K562 (cell line): ENCODE results near the gene POLR3GL. TPM values are rescaled to one million over a fixed set of nuclear protein-coding genes. Genes with fewer than 3 reads are reported as not detected.

ENCODE experiments used
- ARHGAP35 ChIP-seq: fragments of 450-650 bp; IDR thresholded peaks from 2 replicates; pipeline ENCODE4 v1.6.1; 2018; ENCODE audit not compliant: partially characterized antibody
- CCNT2 ChIP-seq: IDR thresholded peaks from 2 replicates; pipeline ENCODE4 v1.6.1; 2011; ENCODE audit warnings: borderline replicate concordance, low read depth, mild to moderate bottlenecking, moderate library complexity, mixed read lengths, low read length; ENCODE audit not compliant: insufficient read length; ENCODE audit errors: extremely low read depth
- DEAF1 ChIP-seq: fragments of 450-650 bp; formaldehyde crosslinking; IDR thresholded peaks from 2 replicates; pipeline ENCODE4 v1.4.0; 2020; ENCODE audit warnings: mild to moderate bottlenecking, moderate library complexity
- ETV5 ChIP-seq: sonication (generic); formaldehyde crosslinking; IDR thresholded peaks from 2 replicates; pipeline ENCODE4 v1.4.0; 2020; ENCODE audit warnings: low read depth, mild to moderate bottlenecking, missing genetic modification reagents
- GATAD2B ChIP-seq: fragments of 450-650 bp; IDR thresholded peaks from 2 replicates; pipeline ENCODE4 v1.6.1; 2017; ENCODE audit warnings: mild to moderate bottlenecking, borderline replicate concordance
- HOXB6 ChIP-seq: fragments of 250-450 bp; sonication (Bioruptor Pico); IDR thresholded peaks from 2 replicates; pipeline ENCODE4 v1.5.1; 2022; ENCODE audit warnings: mild to moderate bottlenecking, borderline replicate concordance
- MEF2A ChIP-seq: IDR thresholded peaks from 2 replicates; pipeline ENCODE4 v1.6.1; 2011; ENCODE audit warnings: low read depth, mild to moderate bottlenecking, low read length, moderate library complexity; ENCODE audit not compliant: control insufficient read depth
- MXD1 ChIP-seq: fragments of 250-450 bp; sonication (Bioruptor Pico); IDR thresholded peaks from 2 replicates; pipeline ENCODE4 v1.8.0; 2021; ENCODE audit warnings: borderline replicate concordance, mild to moderate bottlenecking, moderate library complexity; ENCODE audit not compliant: poor library complexity, severe bottlenecking
- NBN ChIP-seq: fragments of 450-650 bp; IDR thresholded peaks from 2 replicates; pipeline ENCODE4 v1.6.1; 2016; ENCODE audit warnings: low read depth, mild to moderate bottlenecking
- NCOA2 ChIP-seq, 2 experiments: fragments of 450-650 bp; IDR thresholded peaks; 2 replicates each; pipeline ENCODE4 v1.6.1; 2018; ENCODE audit warnings: mild to moderate bottlenecking in 2 of 2, moderate library complexity in 1 of 2; ENCODE audit not compliant: partially characterized antibody in 2 of 2
- NONO ChIP-seq, 2 experiments: fragments of 200-400 bp in 1 of 2; fragments of 450-650 bp in 1 of 2; formaldehyde crosslinking in 1 of 2; IDR thresholded peaks; 2 replicates each; pipeline ENCODE4 v1.6.1; 2017; ENCODE audit warnings: low read depth in 2 of 2, mild to moderate bottlenecking in 2 of 2, moderate library complexity in 2 of 2, low read length in 1 of 2
- NR2C2 ChIP-seq, 2 experiments: fragments of 200-800 bp in 1 of 2; sonication (Bioruptor generic) in 1 of 2; sonication (generic) in 1 of 2; formaldehyde crosslinking in 1 of 2; IDR thresholded peaks; 2 replicates each; pipeline versions ENCODE4 v1.6.1 to v1.8.0; 2016 to 2022; ENCODE audit warnings: mild to moderate bottlenecking in 1 of 2, missing compliant biosample characterization in 1 of 2, missing genetic modification characterization in 1 of 2, missing genetic modification reagents in 1 of 2
- PTTG1 ChIP-seq: fragments of 450-650 bp; IDR thresholded peaks from 2 replicates; pipeline ENCODE4 v1.6.1; 2016; ENCODE audit warnings: low read depth, mild to moderate bottlenecking, missing genetic modification characterization, missing compliant biosample characterization
- RBFOX2 ChIP-seq: fragments of 200-400 bp; formaldehyde crosslinking; IDR thresholded peaks from 2 replicates; pipeline ENCODE4 v1.6.1; 2017; ENCODE audit warnings: low read depth, mild to moderate bottlenecking, low read length, moderate library complexity
- RBM17 ChIP-seq: fragments of 200-400 bp; formaldehyde crosslinking; IDR thresholded peaks from 2 replicates; pipeline ENCODE4 v1.6.1; 2017; ENCODE audit warnings: low read depth, mild to moderate bottlenecking, low read length, borderline replicate concordance
- SMAD3 ChIP-seq: fragments of 450-650 bp; formaldehyde crosslinking; conservative IDR thresholded peaks from 2 replicates; pipeline ENCODE4 v1.4.0; 2020; ENCODE audit warnings: mild to moderate bottlenecking
- TAL1 ChIP-seq: fragments of 450-650 bp; IDR thresholded peaks from 2 replicates; pipeline ENCODE4 v1.6.1; 2016; ENCODE audit warnings: mild to moderate bottlenecking
- ZEB2 ChIP-seq: fragments of 450-650 bp; IDR thresholded peaks from 2 replicates; pipeline ENCODE4 v1.6.1; 2016
- ZNF239 ChIP-seq: fragments of 250-450 bp; sonication (Bioruptor Pico); IDR thresholded peaks from 2 replicates; pipeline ENCODE4 v1.4.0; 2020; ENCODE audit warnings: mild to moderate bottlenecking
- ZNF324 ChIP-seq: fragments of 250-450 bp; sonication (Bioruptor Pico); IDR thresholded peaks from 2 replicates; pipeline ENCODE4 v1.4.0; 2020; ENCODE audit warnings: mild to moderate bottlenecking
- ZNF785 ChIP-seq: fragments of 250-450 bp; sonication (Bioruptor Pico); IDR thresholded peaks from 2 replicates; pipeline ENCODE4 v1.4.0; 2020; ENCODE audit warnings: mild to moderate bottlenecking
- polyA plus RNA-seq, 8 experiments: library from polyadenylated mRNA; depleted of rRNA in 4 of 8; stranded (reverse) in 5 of 8; unstranded in 3 of 8; fragments of >200 nt; fragmentation: Nextera tagmentation in 2 of 8; fragmentation: Illumina TruSeq in 1 of 8; extraction: Ambion mirVana in 2 of 8; extraction: Trizol in 1 of 8; gene quantifications; 2 replicates each; pipeline versions ENCODE4 v1.2.1 to v1.2.3, GENCODE V29; 2011 to 2014; ENCODE audit warnings: inconsistent platforms in 1 of 8, missing spikeins in 1 of 8
- total RNA-seq, 7 experiments: library from RNA; depleted of rRNA in 6 of 7; stranded (reverse); fragments of >200 nt in 6 of 7; fragmentation: Illumina TruSeq in 2 of 7; extraction: Trizol in 2 of 7; gene quantifications; 2 replicates each; pipeline versions ENCODE4 v1.2.1 to v1.2.3, GENCODE V29; 2011 to 2021; ENCODE audit warnings: low replicate concordance in 1 of 7
- TF ChIP-seq, protein P1 (sequence below): fragments of 250-450 bp; sonication (Bioruptor Pico); IDR thresholded peaks from 2 replicates; pipeline ENCODE4 v1.4.0; 2020
- TF ChIP-seq, protein P2 (sequence below), 2 experiments: fragments of 450-650 bp; IDR thresholded peaks; 2 replicates each; pipeline ENCODE4 v1.6.1; 2016

POLR3GL gene
- total and polyA plus RNA-seq, 9 of the 15 experiments (the other 6 are each of a cell fraction or from before 2014, with no cell fraction given), result 14.6 to 48.4 (median 38.2) TPM

DNA sequence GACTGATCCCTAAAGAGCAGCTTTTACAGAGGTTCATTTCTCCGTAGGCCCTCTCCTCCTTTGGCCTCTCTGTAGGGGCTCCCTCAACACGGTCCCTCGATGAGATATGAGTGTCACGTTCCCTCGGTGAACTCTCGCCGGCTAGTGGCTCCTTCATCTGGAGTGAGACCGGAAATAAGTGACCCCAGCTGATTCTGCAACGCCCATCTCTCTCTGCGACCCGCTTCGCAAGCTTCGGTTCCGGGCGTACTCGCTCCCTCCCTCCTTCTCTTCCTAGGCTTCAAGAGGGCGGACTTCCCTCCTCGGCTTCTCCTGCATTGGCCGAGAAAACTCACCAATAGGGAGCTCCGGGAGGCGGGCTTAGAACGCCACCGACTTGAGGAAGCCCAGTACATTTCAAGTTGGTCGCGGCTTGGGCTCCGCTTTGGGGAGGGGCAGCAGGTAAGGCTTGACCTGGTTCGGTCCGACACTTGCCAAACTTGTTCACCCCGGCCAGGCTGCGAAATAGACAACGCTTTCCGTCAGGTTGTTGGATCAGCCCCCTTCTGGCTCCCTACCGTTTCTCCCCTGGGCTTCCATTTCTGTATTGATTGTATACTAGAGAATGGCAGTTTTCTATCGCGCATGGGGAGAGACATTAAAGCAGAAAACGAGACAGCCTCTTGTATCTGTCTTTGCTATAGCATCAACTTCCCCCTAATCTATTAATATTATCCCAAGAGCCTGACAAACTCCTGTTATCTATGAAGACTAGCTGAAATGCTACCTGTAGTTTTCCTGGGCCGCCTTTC, at the start of gene POLR3GL, which contains the start of gene ANKRD34A (continued):
- no peak for TF ChIP-seq CCNT2
- no peak for TF ChIP-seq ZNF785
- TF ChIP-seq, protein P1, sequence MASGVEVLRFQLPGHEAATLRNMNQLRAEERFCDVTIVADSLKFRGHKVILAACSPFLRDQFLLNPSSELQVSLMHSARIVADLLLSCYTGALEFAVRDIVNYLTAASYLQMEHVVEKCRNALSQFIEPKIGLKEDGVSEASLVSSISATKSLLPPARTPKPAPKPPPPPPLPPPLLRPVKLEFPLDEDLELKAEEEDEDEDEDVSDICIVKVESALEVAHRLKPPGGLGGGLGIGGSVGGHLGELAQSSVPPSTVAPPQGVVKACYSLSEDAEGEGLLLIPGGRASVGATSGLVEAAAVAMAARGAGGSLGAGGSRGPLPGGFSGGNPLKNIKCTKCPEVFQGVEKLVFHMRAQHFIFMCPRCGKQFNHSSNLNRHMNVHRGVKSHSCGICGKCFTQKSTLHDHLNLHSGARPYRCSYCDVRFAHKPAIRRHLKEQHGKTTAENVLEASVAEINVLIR, result no peak
- TF ChIP-seq RBFOX2, result peak; percentile 89
- no peak for TF ChIP-seq NCOA2 (IDR thresholded peaks at IDR 0.05; ENCODE audit: partially characterized antibody in 2 of 2)
- TF ChIP-seq DEAF1 (CRISPR knock-in tag), result no peak
- no peak for TF ChIP-seq ZNF239 (CRISPR knock-in tag)
- TF ChIP-seq ZNF324, result no peak
- TF ChIP-seq ETV5 (CRISPR knock-in tag), result peak; percentile 97
- TF ChIP-seq HOXB6 (CRISPR knock-in tag), result no peak
- no peak for TF ChIP-seq PTTG1
- no peak for TF ChIP-seq GATAD2B
- no peak for TF ChIP-seq SMAD3
- TF ChIP-seq MXD1 (CRISPR knock-in tag), result no peak
- TF ChIP-seq RBM17, result no peak
- peak; percentile 48; the same call in 1 of the 2 replicates for TF ChIP-seq NBN
- no peak for TF ChIP-seq MEF2A
- TF ChIP-seq NONO (IDR thresholded peaks at IDR 0.05; ENCODE audit: low read depth in 2 of 2, low read length in 1 of 2), result 0 out of 4 replicates have a peak, but pooled peaks of 1 of the 2 experiments have one; percentile 9
- TF ChIP-seq NR2C2 (CRISPR knock-in tag; IDR thresholded peaks at IDR 0.05), result no peak
- peak; percentile 84 for TF ChIP-seq NR2C2 (tag; IDR thresholded peaks at IDR 0.05)
- no peak for TF ChIP-seq TAL1
- TF ChIP-seq ARHGAP35, result no peak
- TF ChIP-seq, protein P2, sequence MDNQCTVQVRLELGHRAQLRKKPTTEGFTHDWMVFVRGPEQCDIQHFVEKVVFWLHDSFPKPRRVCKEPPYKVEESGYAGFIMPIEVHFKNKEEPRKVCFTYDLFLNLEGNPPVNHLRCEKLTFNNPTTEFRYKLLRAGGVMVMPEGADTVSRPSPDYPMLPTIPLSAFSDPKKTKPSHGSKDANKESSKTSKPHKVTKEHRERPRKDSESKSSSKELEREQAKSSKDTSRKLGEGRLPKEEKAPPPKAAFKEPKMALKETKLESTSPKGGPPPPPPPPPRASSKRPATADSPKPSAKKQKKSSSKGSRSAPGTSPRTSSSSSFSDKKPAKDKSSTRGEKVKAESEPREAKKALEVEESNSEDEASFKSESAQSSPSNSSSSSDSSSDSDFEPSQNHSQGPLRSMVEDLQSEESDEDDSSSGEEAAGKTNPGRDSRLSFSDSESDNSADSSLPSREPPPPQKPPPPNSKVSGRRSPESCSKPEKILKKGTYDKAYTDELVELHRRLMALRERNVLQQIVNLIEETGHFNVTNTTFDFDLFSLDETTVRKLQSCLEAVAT (IDR thresholded peaks at IDR 0.05), result peak in 1 of 2 experiments; percentile 37; a peak in 1 of 4 replicates
- no peak for TF ChIP-seq ZEB2
